ENCODE measurements around the gene PIK3R5.

DNA sequence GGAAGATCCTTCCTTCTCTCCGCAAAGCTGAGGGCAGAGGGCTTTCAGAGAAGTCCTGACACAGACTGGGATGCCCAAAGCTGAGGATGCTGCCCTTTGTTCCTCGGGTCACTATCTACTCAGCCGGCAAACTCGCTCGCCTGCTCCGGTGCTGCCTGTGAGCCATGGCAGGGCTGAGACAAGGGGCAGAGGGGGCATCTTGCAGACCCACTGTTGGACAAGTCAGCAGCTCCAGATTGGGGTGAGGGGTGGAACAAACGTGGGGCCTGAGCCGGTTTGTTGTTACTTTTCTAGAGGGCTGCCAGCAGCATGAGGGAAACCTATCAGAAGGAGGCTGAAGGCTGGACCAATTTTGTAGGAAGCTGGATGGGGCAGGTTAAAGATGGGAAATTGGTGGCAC lies 51.0 kb downstream of the PIK3R5 start:
- TF ChIP-seq, protein P1, sequence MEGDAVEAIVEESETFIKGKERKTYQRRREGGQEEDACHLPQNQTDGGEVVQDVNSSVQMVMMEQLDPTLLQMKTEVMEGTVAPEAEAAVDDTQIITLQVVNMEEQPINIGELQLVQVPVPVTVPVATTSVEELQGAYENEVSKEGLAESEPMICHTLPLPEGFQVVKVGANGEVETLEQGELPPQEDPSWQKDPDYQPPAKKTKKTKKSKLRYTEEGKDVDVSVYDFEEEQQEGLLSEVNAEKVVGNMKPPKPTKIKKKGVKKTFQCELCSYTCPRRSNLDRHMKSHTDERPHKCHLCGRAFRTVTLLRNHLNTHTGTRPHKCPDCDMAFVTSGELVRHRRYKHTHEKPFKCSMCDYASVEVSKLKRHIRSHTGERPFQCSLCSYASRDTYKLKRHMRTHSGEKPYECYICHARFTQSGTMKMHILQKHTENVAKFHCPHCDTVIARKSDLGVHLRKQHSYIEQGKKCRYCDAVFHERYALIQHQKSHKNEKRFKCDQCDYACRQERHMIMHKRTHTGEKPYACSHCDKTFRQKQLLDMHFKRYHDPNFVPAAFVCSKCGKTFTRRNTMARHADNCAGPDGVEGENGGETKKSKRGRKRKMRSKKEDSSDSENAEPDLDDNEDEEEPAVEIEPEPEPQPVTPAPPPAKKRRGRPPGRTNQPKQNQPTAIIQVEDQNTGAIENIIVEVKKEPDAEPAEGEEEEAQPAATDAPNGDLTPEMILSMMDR (IDR thresholded peaks at IDR 0.05), result no peak
- no peak for TF ChIP-seq EZH2 (IDR thresholded peaks at IDR 0.05; ENCODE audit: borderline replicate concordance, insufficient read depth, low read depth, low read length, poor library complexity, severe bottlenecking)

Data from B cell (primary cell).